CD4-positive, alpha-beta T cell treated with Interferon alpha-2 for 1 hour (primary cell): ENCODE data around the gene LTF.
"Not testable (repeated sequence)": the region's sequence is repeated elsewhere in the genome, so short reads cannot be mapped to it uniquely, and the experiment has no call there.

Source experiments
- DNase-seq, 2 donors: peaks; one replicate each; pipeline ENCODE4 v3.0.0-alpha.2; 2020 to 2022

LTF gene

DNA sequence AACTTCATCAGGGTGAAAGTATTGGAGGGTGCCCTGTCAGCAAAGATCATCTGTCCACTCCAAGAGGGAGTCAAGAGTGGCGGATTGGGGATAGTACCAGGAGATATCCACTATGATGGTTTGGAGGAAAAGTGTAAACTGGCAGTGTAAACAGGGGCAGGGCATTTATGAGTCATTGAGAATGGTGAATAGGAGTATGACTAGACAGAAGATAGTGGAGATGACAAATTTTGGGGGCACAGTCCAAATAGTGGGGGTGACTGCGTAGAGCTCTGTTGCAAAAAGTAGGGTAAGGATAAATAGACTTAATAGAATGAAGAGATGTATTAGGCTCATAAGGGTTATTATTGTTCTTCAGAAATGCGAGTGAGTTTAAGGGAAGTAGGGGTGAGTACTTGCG lies 75.9 kb downstream of the LTF start:
- not testable (repeated sequence) for DNase-seq

GRCh38 chr3:46386205-46386604 lies 78.5 kb downstream of the LTF start:
- no peak for DNase-seq
